Airway epithelial cell (primary cell): ENCODE results near the gene PRKX. TPM values are rescaled to one million over a fixed set of nuclear protein-coding genes. Genes with fewer than 3 reads are reported as not detected.

ENCODE experiments used
- total RNA-seq: library from RNA; depleted of rRNA; stranded (reverse); fragments of >200 nt; gene quantifications from 2 replicates; pipeline ENCODE4 v1.2.3, GENCODE V29; 2015

The PRKX gene
- total RNA-seq = 14.9 and 28.3 TPM in 2 replicates

GRCh38 chrX:3713225-3713936 lies at the start of gene PRKX:
Gene PRKX, minus strand, starts transcription at chrX:3713649. Its CDS starts 396 bp downstream, at chrX:3713253.

